ENCODE data around the gene MAML2.

DNA sequence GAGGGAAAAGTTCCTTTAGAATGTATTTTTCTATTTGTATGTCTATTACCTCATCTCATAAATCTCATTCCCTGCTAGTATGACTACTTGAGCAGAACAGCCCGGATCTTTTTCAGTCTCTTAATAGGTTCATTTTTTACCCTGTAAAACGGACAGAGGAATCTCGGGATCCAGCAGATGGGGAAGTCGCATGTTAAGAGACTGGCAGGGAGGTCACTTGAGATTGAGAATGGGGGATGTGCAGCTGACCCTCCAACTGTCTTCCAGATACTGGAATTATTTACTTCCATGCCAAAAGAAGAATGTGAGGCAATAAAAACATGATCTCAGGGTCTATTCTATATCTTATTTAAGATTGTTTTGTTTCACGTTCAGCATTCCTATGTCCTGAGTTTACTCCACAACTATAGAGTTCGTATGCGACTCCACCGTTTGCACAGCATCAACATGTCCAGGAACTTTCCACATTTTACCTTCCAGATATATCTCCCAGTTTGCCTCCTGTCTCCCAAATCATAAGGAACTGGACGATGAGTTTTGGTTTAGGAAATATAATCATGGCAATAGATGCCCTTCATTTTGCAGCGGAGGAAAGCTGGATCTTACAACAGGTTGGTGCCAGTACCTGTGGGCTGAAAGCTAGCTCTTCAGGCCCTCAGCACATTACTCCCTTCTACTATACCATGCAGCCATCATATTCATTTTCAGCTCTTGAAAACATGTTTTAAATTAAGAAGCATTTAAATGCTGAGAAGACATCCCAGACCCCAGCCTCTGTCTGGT, 181.5 kb downstream of the MAML2 start:
- TF ChIP-seq CTCF (IDR thresholded peaks at IDR 0.05): no peak
- TF ChIP-seq, protein P1, sequence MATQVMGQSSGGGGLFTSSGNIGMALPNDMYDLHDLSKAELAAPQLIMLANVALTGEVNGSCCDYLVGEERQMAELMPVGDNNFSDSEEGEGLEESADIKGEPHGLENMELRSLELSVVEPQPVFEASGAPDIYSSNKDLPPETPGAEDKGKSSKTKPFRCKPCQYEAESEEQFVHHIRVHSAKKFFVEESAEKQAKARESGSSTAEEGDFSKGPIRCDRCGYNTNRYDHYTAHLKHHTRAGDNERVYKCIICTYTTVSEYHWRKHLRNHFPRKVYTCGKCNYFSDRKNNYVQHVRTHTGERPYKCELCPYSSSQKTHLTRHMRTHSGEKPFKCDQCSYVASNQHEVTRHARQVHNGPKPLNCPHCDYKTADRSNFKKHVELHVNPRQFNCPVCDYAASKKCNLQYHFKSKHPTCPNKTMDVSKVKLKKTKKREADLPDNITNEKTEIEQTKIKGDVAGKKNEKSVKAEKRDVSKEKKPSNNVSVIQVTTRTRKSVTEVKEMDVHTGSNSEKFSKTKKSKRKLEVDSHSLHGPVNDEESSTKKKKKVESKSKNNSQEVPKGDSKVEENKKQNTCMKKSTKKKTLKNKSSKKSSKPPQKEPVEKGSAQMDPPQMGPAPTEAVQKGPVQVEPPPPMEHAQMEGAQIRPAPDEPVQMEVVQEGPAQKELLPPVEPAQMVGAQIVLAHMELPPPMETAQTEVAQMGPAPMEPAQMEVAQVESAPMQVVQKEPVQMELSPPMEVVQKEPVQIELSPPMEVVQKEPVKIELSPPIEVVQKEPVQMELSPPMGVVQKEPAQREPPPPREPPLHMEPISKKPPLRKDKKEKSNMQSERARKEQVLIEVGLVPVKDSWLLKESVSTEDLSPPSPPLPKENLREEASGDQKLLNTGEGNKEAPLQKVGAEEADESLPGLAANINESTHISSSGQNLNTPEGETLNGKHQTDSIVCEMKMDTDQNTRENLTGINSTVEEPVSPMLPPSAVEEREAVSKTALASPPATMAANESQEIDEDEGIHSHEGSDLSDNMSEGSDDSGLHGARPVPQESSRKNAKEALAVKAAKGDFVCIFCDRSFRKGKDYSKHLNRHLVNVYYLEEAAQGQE (IDR thresholded peaks at IDR 0.05; ENCODE audit: insufficient read depth in 1 of 2, low read depth in 2 of 2, low read length in 1 of 2): no peak
- TF ChIP-seq POLR2AphosphoS5 (IDR thresholded peaks at IDR 0.05; ENCODE audit: low read depth, low read length): no peak

Data from Panc1 (cell line).